HL-60/S4 treated with retinoic acid at 250 ng/mL for 4 days and 3 days (cell line): Measurements from ENCODE around the gene INTS6.

ENCODE experiments used
- in situ Hi-C: fragments of 300-500 bp; cut with MboI; formaldehyde crosslinking; loops from 2 replicates; pipeline ENCODE4 v1.7.0; 2022; ENCODE audit warnings: low sequenced_read_pairs

The INTS6 gene

GRCh38 chr13:51452361-51453206 lies at the start of gene INTS6:
INTS6 (minus strand) TSS chr13:51453036; CDS start chr13:51452525, 511 bp downstream.
- in situ Hi-C loops: no loop called here

GRCh38 chr13:51502153-51502651 lies 49.4 kb upstream of the INTS6 start:
- in situ Hi-C loops: no loop called here

- in situ Hi-C loops: no loop called here
Measured at GRCh38 chr13:51501592-51502152, 48.8 kb upstream of the INTS6 start.

GRCh38 chr13:51501096-51501495 lies 48.3 kb upstream of the INTS6 start:
- in situ Hi-C loops: no loop called here

- in situ Hi-C loops: no loop called here
Measured at GRCh38 chr13:51500687-51501086, 47.9 kb upstream of the INTS6 start.

- in situ Hi-C loops: no loop called here
Measured at GRCh38 chr13:51499841-51500240, 47.0 kb upstream of the INTS6 start.

- in situ Hi-C loops: no loop called here
Measured at GRCh38 chr13:51495316-51495715, 42.5 kb upstream of the INTS6 start.

- in situ Hi-C loops: no loop called here
Measured at GRCh38 chr13:51494156-51494555, 41.3 kb upstream of the INTS6 start.

- in situ Hi-C loops: no loop called here
Measured at GRCh38 chr13:51488212-51488611, 35.4 kb upstream of the INTS6 start.

- in situ Hi-C loops: no loop called here
Measured at GRCh38 chr13:51481656-51482055, 28.8 kb upstream of the INTS6 start.

GRCh38 chr13:51479199-51479523 lies 26.3 kb upstream of the INTS6 start:
- in situ Hi-C loops: no loop called here

- in situ Hi-C loops: no loop called here
Measured at GRCh38 chr13:51478418-51479198, 25.8 kb upstream of the INTS6 start.

- in situ Hi-C loops: no loop called here
Measured at GRCh38 chr13:51477653-51478324, 25.0 kb upstream of the INTS6 start.

- in situ Hi-C loops: no loop called here
Measured at GRCh38 chr13:51477149-51477548, 24.3 kb upstream of the INTS6 start.

GRCh38 chr13:51475727-51476501 lies 23.1 kb upstream of the INTS6 start:
- in situ Hi-C loops: no loop called here

- in situ Hi-C loops: no loop called here
Measured at GRCh38 chr13:51469790-51470189, 17.0 kb upstream of the INTS6 start.

GRCh38 chr13:51467730-51468129 lies 14.9 kb upstream of the INTS6 start:
- in situ Hi-C loops: no loop called here

GRCh38 chr13:51465124-51465523 lies 12.3 kb upstream of the INTS6 start:
- in situ Hi-C loops: no loop called here

- in situ Hi-C loops: no loop called here
Measured at GRCh38 chr13:51457086-51457815, 4.4 kb upstream of the INTS6 start.

GRCh38 chr13:51456510-51456909 lies 3.7 kb upstream of the INTS6 start:
- in situ Hi-C loops: no loop called here
